ENCODE results near the gene PSMD14.

DNA sequence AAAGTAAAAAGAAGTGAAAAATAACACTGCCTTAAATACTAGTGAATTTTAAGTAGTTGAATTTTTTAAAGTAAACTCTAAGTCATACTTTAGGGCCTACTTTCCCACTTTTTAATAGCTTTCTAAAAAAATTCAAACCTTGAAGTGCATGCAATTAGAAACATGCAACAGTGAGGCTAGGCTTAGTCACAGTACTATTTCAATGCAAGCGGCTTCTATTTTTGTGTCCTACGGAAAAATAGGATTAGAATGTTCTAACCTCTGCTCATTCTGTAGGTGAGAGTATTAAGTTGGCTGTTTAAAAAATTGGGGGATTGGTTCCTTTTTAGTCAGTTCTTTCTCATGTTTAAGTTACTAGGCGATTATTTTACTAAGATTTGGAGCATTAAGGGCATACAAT, 39.1 kb upstream of the PSMD14 start:
- TF ChIP-seq, protein P1, sequence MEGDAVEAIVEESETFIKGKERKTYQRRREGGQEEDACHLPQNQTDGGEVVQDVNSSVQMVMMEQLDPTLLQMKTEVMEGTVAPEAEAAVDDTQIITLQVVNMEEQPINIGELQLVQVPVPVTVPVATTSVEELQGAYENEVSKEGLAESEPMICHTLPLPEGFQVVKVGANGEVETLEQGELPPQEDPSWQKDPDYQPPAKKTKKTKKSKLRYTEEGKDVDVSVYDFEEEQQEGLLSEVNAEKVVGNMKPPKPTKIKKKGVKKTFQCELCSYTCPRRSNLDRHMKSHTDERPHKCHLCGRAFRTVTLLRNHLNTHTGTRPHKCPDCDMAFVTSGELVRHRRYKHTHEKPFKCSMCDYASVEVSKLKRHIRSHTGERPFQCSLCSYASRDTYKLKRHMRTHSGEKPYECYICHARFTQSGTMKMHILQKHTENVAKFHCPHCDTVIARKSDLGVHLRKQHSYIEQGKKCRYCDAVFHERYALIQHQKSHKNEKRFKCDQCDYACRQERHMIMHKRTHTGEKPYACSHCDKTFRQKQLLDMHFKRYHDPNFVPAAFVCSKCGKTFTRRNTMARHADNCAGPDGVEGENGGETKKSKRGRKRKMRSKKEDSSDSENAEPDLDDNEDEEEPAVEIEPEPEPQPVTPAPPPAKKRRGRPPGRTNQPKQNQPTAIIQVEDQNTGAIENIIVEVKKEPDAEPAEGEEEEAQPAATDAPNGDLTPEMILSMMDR (IDR thresholded peaks at IDR 0.05; ENCODE audit: poor library complexity, severe bottlenecking), result no peak
- TF ChIP-seq REST (IDR thresholded peaks at IDR 0.05; ENCODE audit: borderline replicate concordance) (no peak), EP300 (conservative IDR thresholded peaks at IDR 0.05; ENCODE audit: poor library complexity, severe bottlenecking) (no peak)

Measured in neural cell (in vitro differentiated cells).